ENCODE measurements around the gene CCDC68. TPM values are rescaled to one million over a fixed set of nuclear protein-coding genes. Genes with fewer than 3 reads are reported as not detected.

Gene CCDC68
- total RNA-seq, 2 experiments from 2014 or later = 0.29 TPM; not detected in 1

Other genes starting within 250 kb of the CCDC68 start
- 1 to 10 TPM; 4.8 to 5.2 TPM for gene RAB27B, start 131.0 kb downstream of the CCDC68 start, total RNA-seq

Measured in activated CD4-positive, alpha-beta T cell treated with anti-CD3 and anti-CD28 coated beads, Interleukin-2, amount 10 ng/mL, durations not matched to agents 7 days and 5 days (primary cell).